Measurements from ENCODE around the gene BBS2. TPM values are rescaled to one million over a fixed set of nuclear protein-coding genes. Genes with fewer than 3 reads are reported as not detected.
A peak's percentile ranks its signal among the peaks of the same experiment; 100 is the strongest.

The BBS2 gene
- total and polyA plus RNA-seq, 4 donors: 7.1 to 13.8 (median 11.1) TPM

- Histone ChIP-seq H3K4me1 (ENCODE audit: control insufficient read depth in 4 of 4, insufficient read depth in 4 of 4, low read length in 3 of 4) (peaks cover 9 to 25% (median 22%) of the 10 kb centered on the region in 4 donors), H3K27ac (ENCODE audit: low read depth in 1 of 2, low read length in 2 of 2) (peak overlapping the region; percentile 25 to 90), H3K9me3 (ENCODE audit: control insufficient read depth in 4 of 4, low read length in 3 of 4) (no peaks in the 10 kb centered on the region), H3K9ac (ENCODE audit: low read depth in 1 of 2, low read length in 2 of 2) (peak overlapping the region; percentile 58 to 90), H3K4me3 (ENCODE audit: low read depth in 1 of 3, low read length in 3 of 3) (peak overlapping the region; percentile 79 to 99 (median 83)), H3K27me3 (ENCODE audit: control insufficient read depth in 4 of 4, insufficient read depth in 4 of 4, low read length in 3 of 4) (no peaks in the 10 kb centered on the region), H3K36me3 (ENCODE audit: control insufficient read depth in 4 of 4, insufficient read depth in 3 of 4, low read depth in 1 of 4, low read length in 3 of 4) (peaks cover 8 to 25% (median 15%) of the 10 kb centered on the region in 4 donors)
- 15% methylated on average over 18 of the region's 18 CpGs for WGBS
- TF ChIP-seq SP1 (IDR thresholded peaks at IDR 0.05): no peak
- no peak for TF ChIP-seq GABPA (IDR thresholded peaks at IDR 0.05 in 1 of 2, conservative IDR thresholded peaks at IDR 0.05 in 1 of 2)
- no peak for TF ChIP-seq HNF4G (IDR thresholded peaks at IDR 0.05)
- TF ChIP-seq JUND (IDR thresholded peaks at IDR 0.05): no peak
- TF ChIP-seq FOXA2 (IDR thresholded peaks at IDR 0.05): no peak
- no peak for TF ChIP-seq RAD21 (IDR thresholded peaks at IDR 0.05)
- no peak for TF ChIP-seq NR2F2 (IDR thresholded peaks at IDR 0.05)
- no peak for TF ChIP-seq ZBTB33 (IDR thresholded peaks at IDR 0.05)
- no peak for TF ChIP-seq FOXA1 (IDR thresholded peaks at IDR 0.05)
- no peak for TF ChIP-seq REST (IDR thresholded peaks at IDR 0.05)
- no peak for TF ChIP-seq YY1 (IDR thresholded peaks at IDR 0.05)
- TF ChIP-seq RXRA (IDR thresholded peaks at IDR 0.05): no peak
- no peak for TF ChIP-seq ATF3 (IDR thresholded peaks at IDR 0.05)
- TF ChIP-seq EGR1 (IDR thresholded peaks at IDR 0.05; ENCODE audit: low read depth in 2 of 2): no peak
- DNase-seq (ENCODE audit: low spot score): no peak
Observed at GRCh38 chr16:56450275-56450985, 69.4 kb downstream of the BBS2 start.

- no peaks in the 10 kb centered on the region for H3K9me3 ChIP-seq (ENCODE audit: control insufficient read depth in 4 of 4, low read length in 3 of 4)
- no peak overlapping the region for H3K27ac ChIP-seq (ENCODE audit: low read depth in 1 of 2, low read length in 2 of 2)
- H3K27me3 ChIP-seq (ENCODE audit: control insufficient read depth in 4 of 4, insufficient read depth in 4 of 4, low read length in 3 of 4): no peaks in the 10 kb centered on the region
- H3K36me3 ChIP-seq (ENCODE audit: control insufficient read depth in 4 of 4, insufficient read depth in 3 of 4, low read depth in 1 of 4, low read length in 3 of 4): peaks cover 1 to 25% (median 9%) of the 10 kb centered on the region in 4 donors
- H3K9ac ChIP-seq (ENCODE audit: low read depth in 1 of 2, low read length in 2 of 2): no peak overlapping the region
- DNase-seq (ENCODE audit: low spot score): no peak
- H3K4me3 ChIP-seq (ENCODE audit: low read depth in 1 of 3, low read length in 3 of 3): no peak overlapping the region
- peaks cover 9 to 25% (median 22%) of the 10 kb centered on the region in 4 donors for H3K4me1 ChIP-seq (ENCODE audit: control insufficient read depth in 4 of 4, insufficient read depth in 4 of 4, low read length in 3 of 4)
- TF ChIP-seq SP1 (IDR thresholded peaks at IDR 0.05) (no peak), EGR1 (IDR thresholded peaks at IDR 0.05; ENCODE audit: low read depth in 2 of 2) (no peak), FOXA2 (IDR thresholded peaks at IDR 0.05) (no peak), RXRA (IDR thresholded peaks at IDR 0.05) (no peak), ATF3 (IDR thresholded peaks at IDR 0.05) (no peak), JUND (IDR thresholded peaks at IDR 0.05) (no peak), TAF1 (conservative IDR thresholded peaks at IDR 0.05) (no peak), CTCF (IDR thresholded peaks at IDR 0.05; ENCODE audit: low read depth, low read length, missing input control) (no peak), REST (IDR thresholded peaks at IDR 0.05) (no peak), YY1 (IDR thresholded peaks at IDR 0.05) (no peak), GABPA (IDR thresholded peaks at IDR 0.05 in 1 of 2, conservative IDR thresholded peaks at IDR 0.05 in 1 of 2) (no peak), RAD21 (IDR thresholded peaks at IDR 0.05) (no peak), NR2F2 (IDR thresholded peaks at IDR 0.05) (no peak), FOXA1 (IDR thresholded peaks at IDR 0.05) (no peak), HNF4G (IDR thresholded peaks at IDR 0.05) (no peak), HNF4A (conservative IDR thresholded peaks at IDR 0.05) (no peak)
Observed at GRCh38 chr16:56448005-56448404, 71.8 kb downstream of the BBS2 start.

Measured in liver (tissue), 9 donors.